ENCODE measurements around the gene SLC4A4. TPM values are rescaled to one million over a fixed set of nuclear protein-coding genes. Genes with fewer than 3 reads are reported as not detected.
"Not testable (repeated sequence)": the region's sequence is repeated elsewhere in the genome, so short reads cannot be mapped to it uniquely, and the experiment has no call there.

SLC4A4 gene
- total RNA-seq, 2 donors from 2014 or later = 164 to 234 TPM

GRCh38 chr4:71400810-71401209, 62.0 kb downstream of the SLC4A4 start:
- DNase-seq = no peak
- no peak for ATAC-seq
- intact Hi-C loops (cut with DNase I, micrococcal nuclease) = no loop called here

GRCh38 chr4:71402616-71403015, 63.8 kb downstream of the SLC4A4 start:
- DNase-seq (no peak), ATAC-seq (no peak)
- intact Hi-C loops (cut with DNase I, micrococcal nuclease) = no loop called here

GRCh38 chr4:71404049-71404448, 65.2 kb downstream of the SLC4A4 start:
- intact Hi-C loops (cut with DNase I, micrococcal nuclease) = no loop called here
- ATAC-seq (no peak), DNase-seq (no peak)

- intact Hi-C loops (cut with DNase I, micrococcal nuclease) = no loop called here
- no peak for DNase-seq
- no peak for ATAC-seq
Measured at GRCh38 chr4:71405791-71406190, 67.0 kb downstream of the SLC4A4 start.

- ATAC-seq (peak; percentile 53), DNase-seq (no peak)
- intact Hi-C loops (cut with DNase I, micrococcal nuclease) = no loop called here
Measured at GRCh38 chr4:71406459-71406963, 67.7 kb downstream of the SLC4A4 start.

GRCh38 chr4:71408961-71409360, 70.1 kb downstream of the SLC4A4 start:
- ATAC-seq; intact Hi-C loops (cut with DNase I, micrococcal nuclease); DNase-seq: not testable (repeated sequence)

- intact Hi-C loops (cut with DNase I, micrococcal nuclease) = no loop called here
- no peak for DNase-seq
- no peak for ATAC-seq
Measured at GRCh38 chr4:71411981-71412380, 73.2 kb downstream of the SLC4A4 start.

GRCh38 chr4:71415491-71415890, 76.7 kb downstream of the SLC4A4 start:
- ATAC-seq (no peak), DNase-seq (no peak)
- intact Hi-C loops (cut with DNase I, micrococcal nuclease) = no loop called here

GRCh38 chr4:71417150-71417549, 78.3 kb downstream of the SLC4A4 start:
- peak; percentile 69 for ATAC-seq
- intact Hi-C loops (cut with DNase I, micrococcal nuclease) = no loop called here
- DNase-seq = no peak

- intact Hi-C loops (cut with DNase I, micrococcal nuclease) = no loop called here
- ATAC-seq (peak; percentile 88), DNase-seq (no peak)
Measured at GRCh38 chr4:71426381-71427042, 87.7 kb downstream of the SLC4A4 start.

- no peak for DNase-seq
- ATAC-seq = no peak
- intact Hi-C loops (cut with DNase I, micrococcal nuclease) = no loop called here
Measured at GRCh38 chr4:71429106-71429505, 90.3 kb downstream of the SLC4A4 start.

GRCh38 chr4:71429962-71430361, 91.1 kb downstream of the SLC4A4 start:
- ATAC-seq (peak; percentile 68), DNase-seq (no peak)
- intact Hi-C loops (cut with DNase I, micrococcal nuclease) = no loop called here

GRCh38 chr4:71430609-71431008, 91.8 kb downstream of the SLC4A4 start:
- intact Hi-C loops (cut with DNase I, micrococcal nuclease) = no loop called here
- ATAC-seq (no peak), DNase-seq (no peak)

- no peak for DNase-seq
- intact Hi-C loops (cut with DNase I, micrococcal nuclease) = no loop called here
- no peak for ATAC-seq
Measured at GRCh38 chr4:71440612-71441011, 101.8 kb downstream of the SLC4A4 start.

GRCh38 chr4:71441186-71442169, 102.7 kb downstream of the SLC4A4 start:
- DNase-seq (no peak), ATAC-seq (peak; percentile 30)
- intact Hi-C loops (cut with DNase I, micrococcal nuclease) = no loop called here

GRCh38 chr4:71442336-71442735, 103.5 kb downstream of the SLC4A4 start:
- DNase-seq = no peak

GRCh38 chr4:71444395-71444794, 105.6 kb downstream of the SLC4A4 start:
- intact Hi-C loops (cut with DNase I, micrococcal nuclease) = no loop called here
- peak; percentile 57 for ATAC-seq
- DNase-seq = no peak

More at GRCh38 chr4:71442336-71442735, 103.5 kb downstream of the SLC4A4 start:
- no peak for ATAC-seq
- intact Hi-C loops (cut with DNase I, micrococcal nuclease) = no loop called here

- ATAC-seq (peak; percentile 56), DNase-seq (no peak)
- intact Hi-C loops (cut with DNase I, micrococcal nuclease) = no loop called here
Measured at GRCh38 chr4:71445811-71446210, 107.0 kb downstream of the SLC4A4 start.

GRCh38 chr4:71446479-71447081, 107.8 kb downstream of the SLC4A4 start:
- no peak for DNase-seq
- intact Hi-C loops (cut with DNase I, micrococcal nuclease) = no loop called here
- ATAC-seq = no peak
